Ovary (tissue), 3 donors: ENCODE results near the gene KIF6.

Experiments used
- CTCF ChIP-seq, 3 donors: fragments of 450-650 bp in 2 of 3; fragments of 200-600 bp in 1 of 3; IDR thresholded peaks; one replicate each; pipeline versions ENCODE4 v1.5.1 to v1.8.0; 2016 to 2022; ENCODE audit warnings: antibody characterized with exemption in 3 of 3, mild to moderate bottlenecking in 1 of 3
- EP300 ChIP-seq: sonication (generic); formaldehyde crosslinking; IDR thresholded peaks from one replicate; pipeline ENCODE4 v1.6.1; 2017; ENCODE audit warnings: antibody characterized with exemption
- donor health status: DM: no; HTN: no; CAD: no.

- no peak for TF ChIP-seq CTCF (IDR thresholded peaks at IDR 0.05)
- TF ChIP-seq EP300 = no peak
Observed at GRCh38 chr6:39714802-39715201, 10.4 kb downstream of the KIF6 start.
